HEK293T (cell line): Measurements from ENCODE around the gene HSPBAP1.

Experiments
- ARNT ChIP-seq: fragments of 450-650 bp; IDR thresholded peaks from 2 replicates; pipeline ENCODE4 v1.6.1; 2017; ENCODE audit warnings: mild to moderate bottlenecking
- BHLHE40 ChIP-seq: fragments of 450-650 bp; IDR thresholded peaks from 2 replicates; pipeline ENCODE4 v1.6.1; 2016; ENCODE audit warnings: mild to moderate bottlenecking, moderate library complexity, borderline replicate concordance
- FOXM1 ChIP-seq: fragments of 450-650 bp; IDR thresholded peaks from 2 replicates; pipeline ENCODE4 v1.6.1; 2017; ENCODE audit warnings: mild to moderate bottlenecking, borderline replicate concordance
- HDGF ChIP-seq: fragments of 450-650 bp; IDR thresholded peaks from 2 replicates; pipeline ENCODE4 v1.6.1; 2017; ENCODE audit warnings: antibody characterized with exemption, borderline replicate concordance
- NFRKB ChIP-seq: fragments of 450-650 bp; IDR thresholded peaks from 2 replicates; pipeline ENCODE4 v1.6.1; 2016; ENCODE audit warnings: mild to moderate bottlenecking, moderate library complexity
- PKNOX1 ChIP-seq: fragments of 450-650 bp; IDR thresholded peaks from 2 replicates; pipeline ENCODE4 v1.6.1; 2016
- SP1 ChIP-seq: fragments of 450-650 bp; IDR thresholded peaks from 2 replicates; pipeline ENCODE4 v1.6.1; 2017
- TARDBP ChIP-seq: fragments of 450-650 bp; IDR thresholded peaks from 2 replicates; pipeline ENCODE4 v1.6.1; 2016

- TF ChIP-seq NFRKB: no peak
- TF ChIP-seq HDGF: no peak
- no peak for TF ChIP-seq PKNOX1
- TF ChIP-seq ARNT: no peak
- no peak for TF ChIP-seq TARDBP
- no peak for TF ChIP-seq BHLHE40
- TF ChIP-seq SP1: no peak
- no peak for TF ChIP-seq FOXM1
Observed at GRCh38 chr3:122794779-122795673, 1.4 kb upstream of the HSPBAP1 start, which contains the start of gene SLC49A4.
